H54 (cell line): ENCODE results near the gene MBNL1.

Source experiments
- DNase-seq: peaks from one replicate; pipeline ENCODE4 v3.0.0; 2011; ENCODE audit warnings: low spot score, mixed read lengths; ENCODE audit not compliant: insufficient read length
- FAIRE-seq: peaks from 3 replicates; lab custom pipeline; 2011; peaks lifted over from hg19 to GRCh38; lab: Jason Lieb, UNC
- POLR2A ChIP-seq: IDR thresholded peaks from 2 replicates; pipeline ENCODE4 v1.6.1; 2011; ENCODE audit warnings: low read depth, mild to moderate bottlenecking, low read length

Gene MBNL1

GRCh38 chr3:152300029-152300731, 31.5 kb downstream of the MBNL1 start:
- DNase-seq (no peak), FAIRE-seq (no peak)
- TF ChIP-seq POLR2A = no peak

GRCh38 chr3:152301745-152302181, 33.0 kb downstream of the MBNL1 start:
- DNase-seq (no peak), FAIRE-seq (peak; percentile 27)
- TF ChIP-seq POLR2A = no peak

- DNase-seq = no peak
- peak; percentile 62 for FAIRE-seq
- no peak for TF ChIP-seq POLR2A
These were observed 33.8 kb downstream of the MBNL1 start for GRCh38 chr3:152302521-152303021.

GRCh38 chr3:152304160-152304559, 35.4 kb downstream of the MBNL1 start:
- TF ChIP-seq POLR2A = no peak
- DNase-seq (no peak), FAIRE-seq (peak; percentile 55)

DNA sequence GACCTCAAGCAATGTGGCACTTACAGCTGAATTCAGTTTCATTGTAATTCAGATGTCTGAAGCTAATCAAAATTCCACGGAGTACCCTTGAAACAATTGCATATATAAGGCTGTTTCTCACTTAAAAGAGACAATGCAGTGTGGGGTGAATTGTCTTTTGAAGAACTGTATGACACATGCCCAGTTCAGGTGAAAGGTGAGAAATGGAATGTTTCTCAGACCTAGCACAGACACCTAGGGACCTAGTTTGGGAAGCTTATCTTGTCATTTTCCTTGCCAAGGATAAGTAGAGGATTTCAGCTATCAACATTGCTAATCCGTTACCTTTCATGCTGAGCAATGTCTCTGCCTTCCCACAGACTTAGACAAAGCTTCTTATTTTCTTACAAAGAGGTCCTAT, 36.3 kb downstream of the MBNL1 start:
- DNase-seq (no peak), FAIRE-seq (no peak)
- TF ChIP-seq POLR2A = no peak

DNA sequence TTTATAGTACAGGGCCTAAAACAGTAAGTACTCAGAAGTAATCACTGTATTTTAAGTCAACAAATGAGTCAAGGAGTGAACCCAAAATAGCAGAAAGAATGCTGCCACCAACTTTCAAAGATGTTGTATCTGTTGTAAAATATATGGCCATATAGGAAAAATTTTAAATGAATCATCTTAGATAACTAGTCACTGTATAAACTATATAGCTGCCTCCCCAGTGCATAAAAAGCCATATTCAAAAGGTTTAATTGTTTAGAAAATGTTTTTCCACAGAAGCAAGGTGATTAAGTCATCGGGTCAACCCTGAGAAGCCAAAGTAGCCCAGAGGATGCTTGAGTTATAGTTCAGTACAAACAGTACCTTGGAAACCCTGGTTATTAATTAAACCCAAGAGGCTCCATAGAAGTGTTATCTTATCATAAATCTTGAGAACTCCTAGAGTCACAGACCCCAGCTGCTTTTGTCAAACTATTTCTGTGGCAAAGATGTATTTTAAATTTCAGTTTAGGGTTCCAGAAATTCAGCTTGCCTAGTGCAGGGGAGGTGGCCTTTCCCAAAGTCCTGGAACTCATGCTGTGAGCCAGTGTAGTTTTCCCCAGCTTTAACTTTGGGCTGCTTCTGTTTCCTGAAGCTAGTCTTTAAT, 39.2 kb downstream of the MBNL1 start:
- no peak for TF ChIP-seq POLR2A
- FAIRE-seq (peak; percentile 95), DNase-seq (no peak)

DNA sequence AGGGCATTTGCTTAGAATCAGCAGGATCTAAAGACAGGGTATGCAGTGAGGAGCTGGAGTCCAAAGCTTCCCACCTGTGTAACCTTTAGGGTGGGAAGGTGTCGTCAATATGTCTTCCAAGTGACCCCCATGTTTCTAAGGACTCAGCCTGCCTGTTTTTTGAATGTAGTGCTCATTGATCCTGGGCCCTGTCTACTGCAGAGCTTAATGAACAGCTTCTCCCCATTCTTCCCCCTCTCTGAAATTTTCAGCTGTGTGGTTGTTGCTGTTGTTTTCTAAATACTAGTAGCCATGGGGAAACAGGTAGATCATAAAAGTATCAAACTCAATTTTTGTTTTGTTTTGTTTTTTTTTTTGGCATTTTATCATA, 39.7 kb downstream of the MBNL1 start:
- FAIRE-seq = peak; percentile 6
- no peak for DNase-seq
- no peak for TF ChIP-seq POLR2A

- no peak for TF ChIP-seq POLR2A
- FAIRE-seq (peak; percentile 89), DNase-seq (no peak)
These were observed 40.3 kb downstream of the MBNL1 start for GRCh38 chr3:152309031-152309430.

DNA sequence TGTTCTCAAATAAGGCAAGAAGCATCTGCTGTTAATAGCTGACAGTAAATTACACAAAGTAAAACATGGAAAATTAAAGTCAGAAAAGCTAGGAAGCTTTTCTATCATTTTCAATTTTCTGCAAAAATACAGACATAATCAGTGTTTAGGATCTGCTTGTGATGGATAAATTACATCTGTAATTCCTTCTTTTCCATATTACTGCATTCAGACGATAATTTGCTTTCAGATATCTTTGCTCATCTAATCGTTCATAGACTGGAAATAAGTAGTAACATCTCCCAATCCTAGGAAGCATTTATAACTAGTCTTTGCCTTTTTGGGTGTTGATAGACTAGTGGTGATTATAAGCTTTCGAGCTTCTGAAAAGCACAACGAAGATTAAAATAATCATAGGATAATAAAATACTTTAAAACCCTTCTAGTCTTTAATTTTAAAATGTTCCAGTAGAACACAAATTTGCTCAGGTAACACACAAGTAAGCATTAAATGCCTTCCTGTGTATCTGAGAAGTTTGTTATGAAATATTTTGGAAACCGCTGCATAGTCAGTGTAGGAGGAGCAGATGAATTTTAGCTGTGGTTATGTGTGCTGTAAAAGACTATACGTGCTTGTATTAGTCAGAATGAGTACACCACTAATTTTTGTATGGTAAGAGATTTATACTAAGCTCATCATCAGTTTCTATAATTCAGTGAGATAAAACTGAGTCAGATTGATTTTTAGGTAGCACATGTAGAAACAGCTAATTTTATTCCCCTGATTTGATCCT, 41.0 kb downstream of the MBNL1 start:
- FAIRE-seq = peak; percentile 81
- DNase-seq = no peak
- no peak for TF ChIP-seq POLR2A

DNA sequence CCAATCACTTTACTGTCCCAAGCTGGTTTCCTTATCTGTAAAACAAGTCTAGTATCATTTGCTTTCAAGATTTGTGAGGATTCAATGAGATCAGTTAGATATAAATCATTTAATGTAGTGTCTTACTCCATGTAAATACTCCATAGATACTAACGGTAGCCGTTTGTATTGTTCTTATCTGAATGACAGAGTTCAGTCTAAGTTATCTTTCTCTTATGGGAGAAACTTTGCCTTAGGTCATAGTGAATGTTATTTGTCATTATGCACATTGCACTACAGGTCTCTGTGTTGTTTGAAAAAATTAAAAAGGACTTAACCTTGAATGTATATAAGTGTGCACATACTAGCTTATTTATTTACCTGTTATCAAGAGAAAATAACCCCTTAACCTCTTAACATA, 44.7 kb downstream of the MBNL1 start:
- no peak for TF ChIP-seq POLR2A
- peak; percentile 30 for FAIRE-seq

GRCh38 chr3:152313914-152314313, 45.2 kb downstream of the MBNL1 start:
- TF ChIP-seq POLR2A = no peak
- FAIRE-seq = no peak
- DNase-seq = no peak

More for the DNA sequence above, 44.7 kb downstream of the MBNL1 start:
- no peak for DNase-seq

GRCh38 chr3:152314677-152315353, 46.1 kb downstream of the MBNL1 start:
- TF ChIP-seq POLR2A = no peak
- no peak for DNase-seq
- FAIRE-seq = peak; percentile 45

- no peak for TF ChIP-seq POLR2A
- no peak for FAIRE-seq
- no peak for DNase-seq
These were observed 46.9 kb downstream of the MBNL1 start for GRCh38 chr3:152315623-152316022.
